Stimulated activated CD4-positive, alpha-beta T cell treated with anti-CD3 and anti-CD28 coated beads, Interleukin-1b, Interleukin-23, amount 100 ng/mL, for 1 hour (primary cell): ENCODE results near the gene DIPK2A.

ENCODE experiments used
- DNase-seq, 2 donors: peaks; one replicate each; pipeline ENCODE4 v3.0.0-alpha.2; 2020; ENCODE audit warnings: low read depth in 2 of 2

Gene DIPK2A

GRCh38 chr3:143974271-143975238, 2.9 kb downstream of the DIPK2A start:
- DNase-seq: no peak

GRCh38 chr3:143975554-143976152, 4.0 kb downstream of the DIPK2A start:
- DNase-seq: no peak

- no peak for DNase-seq
Observed at GRCh38 chr3:143977341-143978262, 6.0 kb downstream of the DIPK2A start.

GRCh38 chr3:143978263-143978631, 6.6 kb downstream of the DIPK2A start:
- no peak for DNase-seq

GRCh38 chr3:143979041-143979440, 7.4 kb downstream of the DIPK2A start:
- no peak for DNase-seq

GRCh38 chr3:143979813-143980212, 8.2 kb downstream of the DIPK2A start:
- no peak for DNase-seq

- no peak for DNase-seq
Observed at GRCh38 chr3:143988306-143988705, 16.7 kb downstream of the DIPK2A start.

- DNase-seq: no peak
Observed at GRCh38 chr3:143989461-143989860, 17.8 kb downstream of the DIPK2A start.

GRCh38 chr3:143991713-143992112, 20.1 kb downstream of the DIPK2A start:
- no peak for DNase-seq

- no peak for DNase-seq
Observed at GRCh38 chr3:143998266-143998665, 26.6 kb downstream of the DIPK2A start.

GRCh38 chr3:144003051-144003450, 31.4 kb downstream of the DIPK2A start:
- DNase-seq: no peak

- DNase-seq: no peak
Observed at GRCh38 chr3:144010371-144010770, 38.7 kb downstream of the DIPK2A start.

GRCh38 chr3:144011251-144011799, 39.7 kb downstream of the DIPK2A start:
- DNase-seq: no peak

- no peak for DNase-seq
Observed at GRCh38 chr3:144015133-144015532, 43.5 kb downstream of the DIPK2A start.

GRCh38 chr3:144018776-144019175, 47.2 kb downstream of the DIPK2A start:
- DNase-seq: no peak
